Right cardiac atrium (tissue), 5 donors: ENCODE results near the gene NOTO. TPM values are rescaled to one million over a fixed set of nuclear protein-coding genes. Genes with fewer than 3 reads are reported as not detected.
"Not testable (repeated sequence)": the region's sequence is repeated elsewhere in the genome, so short reads cannot be mapped to it uniquely, and the experiment has no call there.

Experiments
- ATAC-seq, 2 donors: fragments of 200-7000 bp; cut with Tn5 transposase; one replicate each; pipeline versions ENCODE4 v1.8.0 to v1.9.1; 2020; ENCODE audit warnings: moderate library complexity in 2 of 2, mild to moderate bottlenecking in 1 of 2
- DNase-seq, 3 donors: peaks; one replicate each; pipeline ENCODE4 v3.0.0-alpha.2; 2020
- H3K27ac ChIP-seq: one replicate; pipeline ENCODE4 v1.5.1; 2013; ENCODE audit warnings: mild to moderate bottlenecking, low read length, control low read depth, moderate library complexity
- H3K27me3 ChIP-seq: one replicate; pipeline ENCODE4 v1.6.1; 2013; ENCODE audit not compliant: control insufficient read depth, insufficient read depth
- H3K4me1 ChIP-seq: one replicate; pipeline ENCODE4 v1.6.1; 2013; ENCODE audit warnings: low read length; ENCODE audit not compliant: control insufficient read depth, insufficient read depth
- H3K4me3 ChIP-seq: one replicate; pipeline ENCODE4 v1.5.1; 2013; ENCODE audit warnings: low read length, control low read depth
- H3K9me3 ChIP-seq: one replicate; pipeline ENCODE4 v1.6.1; 2013; ENCODE audit warnings: low read length; ENCODE audit not compliant: control insufficient read depth
- WGBS: extraction: QIAGEN DNeasy Blood & Tissue Kit; methylation state at CpG from one replicate; pipeline ENCODE4 v1.1.7; 2013; 5-methylcytosine and 5-hydroxymethylcytosine counted together
- intact Hi-C, 4 donors: fragments of 100-400 bp; cut with DNase I; formaldehyde crosslinking; loops; one replicate each; pipeline versions ENCODE4 v1.11.0 to v1.14.0; 2022 to 2023
- polyA plus RNA-seq: library from polyadenylated mRNA; stranded (reverse); fragments of 200-250 nt; gene quantifications from one replicate; pipeline ENCODE4 v1.2.3, GENCODE V29; 2013
- total RNA-seq, 4 donors: library from RNA; stranded (reverse); fragmentation: NEBNext Ultra II Directional; extraction: Animal tissue kit (Norgen Biotek cat#: 25700); gene quantifications; one replicate each; pipeline ENCODE4 v1.2.1, GENCODE V29; 2021
- donor health status: healthy with polysubstance abuse.
- donor health status: DM: no; HTN: yes; CAD: no.
- donor health status: DM: no; HTN: no; CAD: no.
- donor health status: DM: no; HTN: yes; CAD: no; lungs with severe emphysema.
- donor health status: DM: yes; HTN: yes; CAD: no.

The NOTO gene
- total and polyA plus RNA-seq, 5 donors: not detected

DNA sequence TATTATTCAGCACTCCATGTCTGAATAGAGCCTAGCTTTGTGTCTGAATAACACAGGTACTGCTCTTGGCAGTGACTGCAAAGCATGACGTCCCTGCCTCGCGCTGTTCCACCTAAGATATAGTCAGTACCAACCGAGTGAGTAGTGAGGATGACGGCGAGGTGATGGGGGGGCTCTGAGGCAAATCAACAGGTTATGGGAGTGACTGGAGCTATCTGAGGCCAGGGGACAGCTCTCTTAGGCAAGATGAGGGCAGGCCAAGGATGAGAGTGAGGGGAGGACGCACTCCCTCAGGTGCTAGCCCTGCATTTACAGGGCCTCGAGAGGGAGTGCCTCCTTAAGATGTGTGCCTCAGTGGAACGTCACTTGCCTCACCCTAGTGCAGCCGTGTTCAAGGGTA, 28.1 kb upstream of the NOTO start:
- Histone ChIP-seq H3K9me3 (no peaks in the 10 kb centered on the region), H3K27ac (no peak overlapping the region), H3K27me3 (no peaks in the 10 kb centered on the region), H3K4me3 (no peak overlapping the region), H3K4me1 (peaks cover 2% of the 10 kb centered on the region)
- WGBS: 95% methylated on average over 10 of the region's 10 CpGs
- intact Hi-C loops: no loop called here
- DNase-seq (no peak), ATAC-seq (no peak)

GRCh38 chr2:73174941-73175662, 27.3 kb upstream of the NOTO start:
- intact Hi-C loops: loop anchor here in 2 of 4 donors (5.0 kb wide), 2 partner anchors 183 to 283 kb away; no protein-coding TSS in a partner anchor
- peaks cover 2% of the 10 kb centered on the region for H3K4me1 ChIP-seq
- H3K27ac ChIP-seq: no peak overlapping the region
- H3K9me3 ChIP-seq: no peaks in the 10 kb centered on the region
- no peaks in the 10 kb centered on the region for H3K27me3 ChIP-seq
- DNase-seq: no peak
- no peak for ATAC-seq
- 29% methylated on average over 25 of the region's 25 CpGs for WGBS
- H3K4me3 ChIP-seq: peak overlapping the region; percentile 65

GRCh38 chr2:73175663-73176204, 26.6 kb upstream of the NOTO start:
- H3K9me3 ChIP-seq: no peaks in the 10 kb centered on the region
- intact Hi-C loops: loop anchor here in 2 of 4 donors (5.0 kb wide), 2 partner anchors 183 to 283 kb away; no protein-coding TSS in a partner anchor
- H3K27ac ChIP-seq: no peak overlapping the region
- DNase-seq (peak; percentile 86 to 96 (median 94)), ATAC-seq (peak; percentile 28 to 44)
- under 1% methylated on average over 59 of the region's 59 CpGs for WGBS
- H3K27me3 ChIP-seq: no peaks in the 10 kb centered on the region
- H3K4me3 ChIP-seq: peak overlapping the region; percentile 65
- peaks cover 2% of the 10 kb centered on the region for H3K4me1 ChIP-seq

DNA sequence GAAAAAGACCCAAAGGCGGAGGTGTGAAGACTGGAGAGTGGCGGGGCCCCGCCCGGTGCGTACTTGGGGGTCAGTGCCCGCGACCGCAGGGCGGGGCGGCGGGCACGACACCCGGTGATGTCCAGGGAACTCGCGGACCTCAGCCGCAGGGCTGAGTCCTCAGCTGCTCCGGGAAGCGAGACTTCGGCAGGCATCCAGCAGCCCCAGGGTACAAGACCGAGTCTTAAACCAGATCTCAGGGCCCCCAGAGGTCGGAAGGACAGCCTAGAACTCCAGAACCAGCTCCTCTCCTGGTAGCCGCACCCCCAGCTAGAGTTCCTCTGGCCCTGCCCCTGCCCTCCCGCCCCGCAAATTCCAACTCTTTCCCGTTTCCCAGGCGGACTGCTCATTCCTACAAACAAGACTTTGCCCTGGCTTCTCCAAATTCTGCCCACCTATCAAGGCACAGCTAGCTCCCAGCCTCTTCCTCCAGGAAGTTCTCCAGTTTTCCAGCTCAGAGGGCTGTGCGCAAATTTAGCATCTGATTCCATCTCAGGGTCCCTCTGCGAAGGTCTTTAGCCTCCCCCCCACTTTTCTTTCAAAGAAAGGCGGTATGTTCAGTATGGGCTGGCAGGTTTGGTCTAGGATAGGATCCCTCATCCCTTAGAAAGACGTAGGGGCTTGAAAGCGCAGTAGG, 26.0 kb upstream of the NOTO start:
- ATAC-seq: peak; percentile 4 to 9
- peaks cover 2% of the 10 kb centered on the region for H3K4me1 ChIP-seq
- peak; percentile 21 to 70 (median 66) for DNase-seq
- WGBS: 3% methylated on average over 31 of the region's 31 CpGs
- intact Hi-C loops: loop anchor here in 2 of 4 donors (5.0 kb wide), 2 partner anchors 184 to 284 kb away; no protein-coding TSS in a partner anchor
- peak overlapping the region; percentile 65 for H3K4me3 ChIP-seq
- no peaks in the 10 kb centered on the region for H3K9me3 ChIP-seq
- H3K27ac ChIP-seq: peak overlapping the region; percentile 13
- no peaks in the 10 kb centered on the region for H3K27me3 ChIP-seq

DNA sequence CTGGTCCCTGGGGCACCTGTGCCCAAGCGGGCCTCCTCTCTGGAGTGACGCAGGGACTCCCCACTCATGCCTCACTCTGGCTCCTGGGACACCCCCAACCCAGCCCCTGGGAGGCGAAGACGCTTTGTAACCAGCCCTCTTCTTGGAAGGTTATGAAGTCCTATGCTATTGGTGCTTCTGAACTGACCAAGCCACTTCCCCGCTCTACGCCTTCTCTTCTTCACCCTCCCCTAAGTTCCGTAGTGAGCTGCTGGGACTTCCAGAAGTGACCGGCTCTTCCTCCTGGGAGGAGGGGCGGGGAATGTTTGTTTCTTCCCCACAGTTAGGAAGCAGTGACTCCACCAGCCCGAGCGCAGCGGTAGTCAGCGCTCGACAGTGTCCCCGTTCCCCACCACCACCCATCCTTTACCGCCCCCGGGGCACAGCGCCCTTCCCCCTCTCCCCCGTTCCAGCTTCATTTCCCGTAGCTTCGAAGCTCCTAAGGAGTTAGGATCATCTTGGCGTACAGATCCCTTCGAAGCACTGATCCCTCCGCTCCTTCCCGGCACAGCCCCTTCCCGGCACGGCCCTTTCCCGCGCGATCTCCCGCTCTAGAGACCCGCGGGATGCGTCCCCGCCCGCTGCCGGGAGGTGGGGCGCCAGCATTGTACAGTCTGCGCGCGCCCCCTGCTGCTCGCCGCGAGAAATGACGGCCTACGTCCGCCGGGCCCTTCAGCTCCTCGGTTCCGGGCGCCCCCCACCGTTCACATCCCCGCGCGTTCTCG, 25.3 kb upstream of the NOTO start:
- peaks cover 2% of the 10 kb centered on the region for H3K4me1 ChIP-seq
- intact Hi-C loops: loop anchor here in 2 of 4 donors (5.0 kb wide), 2 partner anchors 185 to 285 kb away; no protein-coding TSS in a partner anchor
- under 1% methylated on average over 56 of the region's 56 CpGs for WGBS
- H3K9me3 ChIP-seq: no peaks in the 10 kb centered on the region
- peak overlapping the region; percentile 13 for H3K27ac ChIP-seq
- peak; percentile 93 to 98 (median 96) for DNase-seq
- no peaks in the 10 kb centered on the region for H3K27me3 ChIP-seq
- peak overlapping the region; percentile 65 for H3K4me3 ChIP-seq
- ATAC-seq: peak; percentile 91 to 94

- DNase-seq: no peak
- Histone ChIP-seq H3K4me3 (no peak overlapping the region), H3K27me3 (no peaks in the 10 kb centered on the region), H3K4me1 (peaks cover 2% of the 10 kb centered on the region), H3K27ac (no peak overlapping the region), H3K9me3 (no peaks in the 10 kb centered on the region)
- peak in 1 of 2 donors; percentile 1 for ATAC-seq
- WGBS: 11% methylated on average over 12 of the region's 12 CpGs
- intact Hi-C loops: loop anchor here in 2 of 4 donors (5.0 kb wide), 2 partner anchors 185 to 285 kb away; no protein-coding TSS in a partner anchor
Measured at GRCh38 chr2:73177645-73178255, 24.6 kb upstream of the NOTO start.

DNA sequence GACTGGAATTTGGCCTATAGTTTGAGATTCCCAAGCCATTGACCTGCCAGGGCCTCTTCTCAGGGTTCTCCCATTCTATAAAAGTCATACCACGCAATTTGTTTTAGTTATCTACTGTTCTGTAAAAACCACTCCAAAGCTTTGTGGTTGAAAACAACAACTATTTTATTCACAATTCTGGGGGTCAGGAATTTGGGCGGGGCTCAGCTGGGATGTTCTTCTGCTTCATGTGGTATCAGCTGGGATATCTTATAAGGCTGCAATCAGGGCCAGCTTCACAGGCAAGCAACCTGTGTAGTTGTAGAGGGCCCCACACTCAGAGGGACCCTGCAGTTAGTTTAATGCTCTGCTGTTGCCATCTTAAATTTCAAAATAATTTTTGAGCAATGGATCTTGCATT, 16.4 kb upstream of the NOTO start:
- intact Hi-C loops: no loop called here
- H3K4me1 ChIP-seq: no peaks in the 10 kb centered on the region
- no peak for DNase-seq
- H3K4me3 ChIP-seq: no peak overlapping the region
- peaks cover 3% of the 10 kb centered on the region for H3K9me3 ChIP-seq
- ATAC-seq: no peak
- no peak overlapping the region for H3K27ac ChIP-seq
- WGBS: 90% methylated on average over 2 of the region's 2 CpGs
- no peaks in the 10 kb centered on the region for H3K27me3 ChIP-seq

GRCh38 chr2:73187549-73187948, 14.8 kb upstream of the NOTO start:
- Histone ChIP-seq H3K4me1 (no peaks in the 10 kb centered on the region), H3K27me3 (no peaks in the 10 kb centered on the region), H3K4me3 (no peak overlapping the region), H3K27ac (no peak overlapping the region), H3K9me3 (peaks cover 3% of the 10 kb centered on the region)
- WGBS: 45% methylated on average over 2 of the region's 2 CpGs
- intact Hi-C loops: no loop called here
- no peak for ATAC-seq
- DNase-seq: no peak

- intact Hi-C loops: no loop called here
- ATAC-seq (no peak), DNase-seq (no peak)
- H3K27ac ChIP-seq: no peak overlapping the region
- no peak overlapping the region for H3K4me3 ChIP-seq
- no peaks in the 10 kb centered on the region for H3K4me1 ChIP-seq
- H3K27me3 ChIP-seq: no peaks in the 10 kb centered on the region
- no peaks in the 10 kb centered on the region for H3K9me3 ChIP-seq
Measured at GRCh38 chr2:73197579-73197978, 4.8 kb upstream of the NOTO start.

DNA sequence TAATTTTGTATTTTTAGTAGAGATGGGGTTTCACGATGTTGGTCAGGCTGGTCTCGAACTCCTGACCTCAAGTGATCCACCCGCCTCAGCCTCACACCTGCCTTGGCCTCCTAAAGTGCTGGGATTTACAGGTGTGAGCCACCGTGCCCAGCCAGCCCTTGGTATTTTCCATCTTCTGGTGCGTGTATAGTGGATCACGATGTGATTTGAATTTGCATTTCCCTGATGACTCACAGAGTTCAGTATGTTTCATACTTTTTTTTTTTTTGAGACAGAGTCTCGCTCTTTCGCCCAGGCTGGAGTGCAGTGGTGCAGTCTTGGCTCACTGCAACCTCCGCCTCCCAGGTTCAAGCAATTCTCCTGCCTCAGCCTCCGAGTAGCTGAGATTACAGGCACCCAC, 2.1 kb upstream of the NOTO start:
- intact Hi-C loops, ATAC-seq, DNase-seq, H3K27ac ChIP-seq, H3K27me3 ChIP-seq, H3K4me3 ChIP-seq, H3K9me3 ChIP-seq, H3K4me1 ChIP-seq: not testable (repeated sequence)
- 93% methylated on average over 10 of the region's 10 CpGs for WGBS
